Stimulated activated CD8-positive, alpha-beta memory T cell treated with anti-CD3 and anti-CD28 coated beads, Interleukin-12 subunit alpha, Interleukin-12 subunit beta, amount 100 ng/mL, for 4 hours (primary cell): Measurements from ENCODE around the gene GPR83.
"Not testable (repeated sequence)": the region's sequence is repeated elsewhere in the genome, so short reads cannot be mapped to it uniquely, and the experiment has no call there.

Experiments used
- DNase-seq: peaks from one replicate; pipeline ENCODE4 v3.0.0-alpha.2; 2020; ENCODE audit warnings: low read depth

Gene GPR83

GRCh38 chr11:94370576-94370975 lies 30.6 kb downstream of the GPR83 start:
- not testable (repeated sequence) for DNase-seq

DNA sequence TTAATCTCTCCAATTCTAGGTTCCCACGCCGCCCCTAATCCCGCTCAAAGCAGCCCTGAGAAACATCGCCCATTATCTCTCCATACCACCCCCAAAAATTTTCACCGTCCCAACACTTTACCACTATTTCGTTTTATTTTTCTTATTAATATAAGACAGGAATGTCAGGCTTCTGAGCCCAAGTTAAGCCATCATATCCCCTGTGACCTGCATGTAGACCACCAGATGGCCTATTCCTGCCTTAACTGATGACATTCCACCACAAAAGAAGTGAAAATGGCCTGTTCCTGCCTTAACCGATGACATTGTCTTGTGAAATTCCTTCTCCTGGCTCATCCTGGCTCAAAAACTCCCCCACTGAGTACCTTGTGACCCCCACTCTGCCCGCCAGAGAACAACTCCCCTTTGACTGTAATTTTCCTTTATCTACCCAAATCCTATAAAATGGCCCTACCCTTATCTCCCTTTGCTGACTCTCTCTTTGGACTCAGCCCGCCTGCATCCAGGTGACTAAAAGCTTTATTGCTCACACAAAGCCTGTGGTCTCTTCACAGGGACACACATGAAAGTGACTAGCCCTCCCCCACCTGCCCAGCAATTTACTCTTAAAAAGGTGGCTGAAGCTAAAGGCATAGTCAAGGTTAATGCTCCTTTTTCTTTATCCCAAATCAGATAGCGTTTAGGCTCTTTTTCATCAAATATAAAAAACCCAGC lies 50.2 kb downstream of the GPR83 start:
- DNase-seq, result not testable (repeated sequence)

DNA sequence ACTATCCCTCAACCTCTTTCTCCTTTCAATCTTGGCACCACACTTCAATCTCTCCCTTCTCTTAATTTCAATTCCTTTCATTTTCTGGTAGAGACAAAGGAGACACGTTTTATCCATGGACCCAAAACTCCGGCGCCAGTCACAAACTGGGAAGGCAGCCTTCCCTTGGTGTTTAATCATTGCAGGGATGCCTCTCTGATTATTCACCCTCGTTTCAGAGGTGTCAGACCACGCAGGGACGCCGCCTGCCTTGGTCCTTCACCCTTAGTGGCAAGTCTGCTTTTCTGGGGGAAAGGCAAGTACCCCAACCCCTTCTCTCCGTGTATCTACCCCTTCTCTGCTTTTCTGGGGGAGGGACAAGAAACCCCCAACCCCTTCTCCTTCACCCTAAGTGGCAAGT lies 54.9 kb downstream of the GPR83 start:
- DNase-seq, result not testable (repeated sequence)

GRCh38 chr11:94343495-94343894 lies 57.7 kb downstream of the GPR83 start:
- DNase-seq, result no peak

DNA sequence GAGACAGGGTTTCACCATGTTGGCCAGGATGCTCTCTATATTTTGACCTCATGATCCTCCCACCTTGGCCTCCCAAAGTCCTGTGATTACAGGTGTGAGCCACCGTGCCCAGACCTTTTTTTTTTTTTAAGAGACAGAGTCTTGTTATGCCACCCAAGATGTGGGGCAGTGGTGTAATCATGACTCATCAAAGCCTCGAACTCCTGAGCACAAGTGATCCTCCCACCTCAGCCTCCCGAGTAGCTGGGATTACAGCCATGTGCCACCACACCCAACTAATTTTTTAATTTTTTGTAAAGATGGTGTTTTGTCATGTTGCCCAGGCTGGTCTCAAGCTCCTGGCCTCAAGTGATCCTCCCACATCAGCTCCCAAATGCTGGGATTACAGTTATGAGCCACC lies 59.0 kb downstream of the GPR83 start:
- DNase-seq, result no peak

- no peak for DNase-seq
These were observed 62.6 kb downstream of the GPR83 start for GRCh38 chr11:94338651-94339050.

- DNase-seq, result no peak
These were observed 65.2 kb downstream of the GPR83 start for GRCh38 chr11:94336033-94336432.

DNA sequence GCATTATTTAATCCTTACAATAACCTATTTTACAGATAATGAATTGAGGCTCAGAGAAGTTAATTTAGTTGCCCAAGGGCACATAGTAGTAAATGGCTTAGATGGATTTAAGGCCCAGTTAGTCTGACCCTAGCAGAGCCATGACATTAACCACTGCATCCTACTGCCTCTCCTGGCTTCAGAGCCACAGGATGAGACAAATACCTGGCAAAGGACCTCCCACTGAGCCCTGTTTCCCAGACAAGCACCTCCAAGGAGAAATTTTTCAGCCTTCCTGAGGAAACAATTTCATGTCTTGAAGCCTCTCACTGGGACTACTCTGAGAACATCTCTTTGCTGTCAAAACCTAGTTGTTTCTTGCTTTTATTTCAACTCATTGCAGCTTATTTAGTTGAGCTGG lies 68.4 kb downstream of the GPR83 start:
- no peak for DNase-seq

DNA sequence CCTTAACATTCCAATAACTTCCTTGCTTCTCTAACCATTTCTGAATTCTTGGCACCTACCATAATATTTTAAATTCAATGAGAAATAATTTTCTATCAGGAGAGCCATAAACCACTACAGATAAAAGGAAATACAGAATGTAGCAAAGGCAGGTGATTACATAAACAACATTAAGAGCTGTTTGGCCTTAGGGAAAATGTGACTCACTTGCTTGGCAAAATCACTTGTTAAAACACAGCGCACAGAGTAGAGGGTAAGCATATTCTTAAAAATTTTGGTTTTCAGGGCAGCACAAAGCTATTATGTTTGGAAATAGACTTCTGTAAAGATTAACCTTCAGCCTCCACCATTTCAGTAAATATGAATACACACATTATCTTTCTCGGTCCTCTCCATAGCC lies 70.4 kb downstream of the GPR83 start:
- DNase-seq, result no peak

DNA sequence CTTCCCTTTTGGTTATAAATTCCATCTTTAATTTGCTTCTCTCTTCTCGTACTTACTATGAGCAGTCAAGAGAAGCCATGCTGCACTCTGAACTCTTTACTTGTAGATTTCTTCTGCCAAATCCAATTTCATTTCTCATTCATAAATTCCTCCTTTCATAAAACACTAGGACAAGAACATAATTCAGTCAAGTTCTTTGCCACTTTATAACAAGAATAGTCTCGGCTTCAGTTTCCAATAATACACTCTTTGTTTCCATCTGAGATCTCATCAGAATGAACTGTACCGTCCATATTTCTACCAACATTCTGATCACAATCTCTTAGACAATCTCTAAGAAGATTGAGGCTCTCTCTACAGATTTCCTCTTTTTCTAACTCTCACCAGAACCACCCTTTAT lies 71.7 kb downstream of the GPR83 start:
- no peak for DNase-seq

DNA sequence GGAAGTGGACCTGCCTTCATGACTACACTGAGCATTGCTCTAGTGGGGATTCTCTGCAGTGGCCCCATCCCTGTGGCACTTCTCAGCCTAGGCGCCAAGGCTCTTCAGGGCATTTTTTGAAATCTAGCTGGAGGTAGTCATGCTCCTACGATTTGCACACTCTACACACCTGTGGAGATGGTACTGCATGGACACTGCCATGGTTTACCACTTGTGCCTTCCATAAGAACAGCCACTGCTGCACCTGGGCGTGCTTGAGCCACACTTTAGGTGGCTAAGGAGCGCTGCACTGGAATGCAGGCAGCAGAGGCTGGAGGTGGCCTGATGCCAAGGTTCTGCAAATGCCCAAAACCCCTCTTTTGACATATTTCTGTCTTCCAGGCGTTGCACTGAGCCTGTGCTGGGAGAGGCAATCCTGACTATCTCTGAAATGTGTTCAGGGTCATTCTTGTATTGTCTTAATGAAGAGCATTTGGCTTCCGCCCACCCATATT lies 72.6 kb downstream of the GPR83 start:
- no peak for DNase-seq
